NCI-H2171 (cell line): Measurements from ENCODE around the gene YIPF5.

Source experiments
- DNase-seq: peaks from one replicate; lab custom pipeline; 2025; lab: John Stamatoyannopoulos, UW

Gene YIPF5

GRCh38 chr5:144170276-144171024 lies at the start of gene YIPF5, which contains the start of gene KCTD16:
YIPF5 (minus strand) TSS chr5:144170659; CDS start chr5:144169955, 704 bp downstream.
KCTD16 (plus strand) TSS chr5:144170873.
- DNase-seq = peak; percentile 81

- no peak for DNase-seq
Measured at GRCh38 chr5:144219869-144220268, 49.4 kb upstream of the YIPF5 start.

- no peak for DNase-seq
Measured at GRCh38 chr5:144210655-144211054, 40.2 kb upstream of the YIPF5 start.

GRCh38 chr5:144209361-144209760 lies 38.9 kb upstream of the YIPF5 start:
- DNase-seq = peak; percentile 51

- DNase-seq = no peak
Measured at GRCh38 chr5:144207875-144208444, 37.5 kb upstream of the YIPF5 start.

GRCh38 chr5:144206141-144206540 lies 35.7 kb upstream of the YIPF5 start:
- DNase-seq = no peak

- DNase-seq = no peak
Measured at GRCh38 chr5:144205141-144205551, 34.7 kb upstream of the YIPF5 start.

- DNase-seq = no peak
Measured at GRCh38 chr5:144203750-144204596, 33.5 kb upstream of the YIPF5 start.

GRCh38 chr5:144202726-144203125 lies 32.3 kb upstream of the YIPF5 start:
- no peak for DNase-seq

GRCh38 chr5:144202072-144202471 lies 31.6 kb upstream of the YIPF5 start:
- DNase-seq = no peak

- no peak for DNase-seq
Measured at GRCh38 chr5:144201588-144201987, 31.1 kb upstream of the YIPF5 start.

GRCh38 chr5:144198386-144198785 lies 27.9 kb upstream of the YIPF5 start:
- no peak for DNase-seq

- DNase-seq = no peak
Measured at GRCh38 chr5:144196612-144197011, 26.2 kb upstream of the YIPF5 start.

- DNase-seq = no peak
Measured at GRCh38 chr5:144195448-144195847, 25.0 kb upstream of the YIPF5 start.

- DNase-seq = no peak
Measured at GRCh38 chr5:144194144-144194543, 23.7 kb upstream of the YIPF5 start.

- no peak for DNase-seq
Measured at GRCh38 chr5:144192661-144193060, 22.2 kb upstream of the YIPF5 start.

- DNase-seq = no peak
Measured at GRCh38 chr5:144191998-144192397, 21.5 kb upstream of the YIPF5 start.

GRCh38 chr5:144191531-144191930 lies 21.1 kb upstream of the YIPF5 start:
- DNase-seq = no peak

GRCh38 chr5:144189800-144190429 lies 19.5 kb upstream of the YIPF5 start:
- no peak for DNase-seq

GRCh38 chr5:144187699-144188294 lies 17.3 kb upstream of the YIPF5 start:
- no peak for DNase-seq

- no peak for DNase-seq
Measured at GRCh38 chr5:144183254-144183889, 12.9 kb upstream of the YIPF5 start.
